Stimulated activated naive CD4-positive, alpha-beta T cell (primary cell): Measurements from ENCODE around the gene TCAIM.
"Not testable (repeated sequence)": the region's sequence is repeated elsewhere in the genome, so short reads cannot be mapped to it uniquely, and the experiment has no call there.

Source experiments
- DNase-seq, 6 experiments: peaks; one replicate each; lab custom pipeline; 2025; lab: John Stamatoyannopoulos, UW

Gene TCAIM

DNA sequence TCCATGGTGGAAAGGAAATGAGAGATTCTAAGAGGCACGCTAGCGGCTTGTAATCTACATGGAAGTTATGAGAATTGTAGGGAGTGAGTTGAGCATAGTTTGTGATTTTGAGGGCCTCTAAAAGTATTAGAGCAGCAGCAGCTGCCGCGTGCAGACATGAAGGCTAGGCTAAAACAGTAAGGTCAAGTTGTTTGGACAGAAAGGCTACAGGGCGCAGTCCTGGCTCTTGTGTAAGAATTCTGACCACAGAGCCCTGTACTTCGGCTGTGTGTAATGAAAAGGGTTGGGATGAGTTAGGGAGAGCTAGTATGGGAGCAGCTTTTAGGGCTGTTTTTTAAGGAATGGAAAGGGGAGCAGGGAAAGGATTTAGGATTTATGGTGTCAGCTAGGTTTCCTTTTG, 8.0 kb downstream of the TCAIM start:
- DNase-seq: not testable (repeated sequence)

DNA sequence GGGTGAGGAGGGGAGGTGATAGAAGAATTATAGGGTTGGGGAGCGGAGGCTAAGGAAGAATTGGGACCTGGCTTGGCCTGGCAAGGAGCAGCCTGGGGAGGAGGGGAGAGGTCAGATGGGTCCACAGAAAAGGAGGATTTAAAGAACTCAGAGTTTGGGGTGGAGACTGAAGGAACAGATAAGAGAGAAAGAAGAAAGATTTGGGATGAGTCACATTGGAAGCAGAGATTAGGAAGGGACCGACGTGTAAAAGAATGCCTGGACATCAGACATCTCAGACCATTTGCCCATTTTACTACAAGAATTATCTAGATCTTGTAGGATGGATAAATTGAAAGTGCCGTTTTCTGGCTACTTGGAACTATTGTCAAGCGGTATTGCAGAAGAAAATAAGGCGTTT, 10.4 kb downstream of the TCAIM start:
- DNase-seq: no peak

DNA sequence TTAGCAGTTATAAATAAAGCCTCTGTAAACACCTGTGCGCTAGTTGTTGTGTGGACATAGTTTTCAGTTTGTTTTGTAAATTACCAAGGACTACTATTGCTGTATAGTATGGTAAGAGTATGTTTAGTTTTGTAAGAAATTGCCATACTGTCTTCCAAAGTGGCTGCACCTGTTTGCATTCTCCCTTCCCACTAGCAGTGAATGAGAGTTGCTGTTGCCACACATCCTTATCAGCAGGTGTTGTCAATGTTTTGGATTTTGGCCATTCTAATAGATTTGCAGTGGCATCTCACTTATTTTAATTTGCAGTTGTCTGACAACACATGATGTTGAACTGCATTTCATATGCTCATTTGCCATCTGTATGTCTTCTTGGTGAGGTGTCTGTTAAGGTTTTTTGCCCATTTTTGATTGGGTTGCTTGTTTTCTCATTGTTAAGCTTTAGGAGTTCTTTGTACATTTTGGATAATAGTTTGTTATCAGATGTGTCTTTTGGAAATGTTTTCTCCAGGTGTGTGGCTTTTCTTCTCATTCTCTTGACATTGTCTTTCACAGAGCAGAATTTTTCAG, 14.9 kb downstream of the TCAIM start:
- DNase-seq: no peak

DNA sequence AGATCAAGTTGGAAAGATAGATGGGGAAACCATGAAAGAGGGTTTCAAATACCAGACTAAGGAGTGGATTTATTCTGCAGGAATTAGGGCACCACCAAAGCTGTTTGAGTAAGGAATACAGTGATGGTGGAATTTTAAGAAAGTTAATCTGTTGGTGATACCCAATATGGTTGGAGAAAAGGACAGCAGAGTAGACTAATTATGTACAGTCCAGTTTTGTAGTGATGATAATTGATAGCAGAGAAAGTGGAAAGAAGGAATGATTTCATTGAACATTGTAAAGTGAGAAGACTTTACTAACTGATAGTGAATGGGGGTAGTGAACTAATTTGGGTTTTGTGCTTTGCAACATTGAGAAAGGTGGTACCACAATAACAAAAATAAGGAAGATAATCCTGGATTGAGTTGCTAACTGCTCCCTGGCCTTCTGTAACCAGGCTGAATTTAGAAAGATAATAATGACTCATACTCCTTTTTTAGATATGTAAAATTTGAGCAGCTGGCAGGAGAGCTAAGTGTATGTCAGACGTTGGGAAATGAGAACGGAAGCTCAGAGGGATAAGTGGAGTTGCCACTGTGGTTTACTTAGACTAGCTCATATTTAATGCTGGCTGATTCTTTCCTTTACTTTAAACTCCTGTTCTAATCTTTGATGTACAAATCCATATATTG, 16.9 kb downstream of the TCAIM start:
- no peak for DNase-seq

DNA sequence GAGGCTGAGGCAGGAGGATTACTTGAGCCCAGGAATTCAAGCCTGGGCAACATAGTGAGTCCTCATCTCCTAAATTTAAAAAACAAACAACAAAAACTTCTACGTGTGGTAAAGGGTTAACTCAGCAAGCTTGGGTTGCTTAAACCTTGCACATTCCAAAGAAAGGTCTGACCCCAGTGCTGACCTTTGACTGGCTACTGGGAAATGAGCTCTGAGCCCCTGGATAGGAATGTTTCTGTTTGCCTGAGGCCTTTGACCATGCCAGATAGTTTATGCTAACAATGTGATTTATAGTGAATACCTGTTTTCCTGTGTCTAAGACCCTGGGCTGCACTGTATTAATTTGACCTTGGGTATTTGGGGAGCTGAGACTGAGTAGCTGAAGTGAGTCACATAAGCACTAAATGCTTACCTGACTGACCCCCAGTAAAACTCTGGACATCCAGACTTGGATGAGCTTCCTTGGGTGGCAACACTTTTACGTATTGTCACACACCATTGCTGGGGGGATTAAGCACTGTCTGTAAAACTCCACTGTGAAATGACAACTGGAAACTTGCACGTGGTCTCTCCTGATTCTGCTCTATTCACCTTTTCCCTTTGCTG, 20.7 kb downstream of the TCAIM start:
- DNase-seq: no peak

DNA sequence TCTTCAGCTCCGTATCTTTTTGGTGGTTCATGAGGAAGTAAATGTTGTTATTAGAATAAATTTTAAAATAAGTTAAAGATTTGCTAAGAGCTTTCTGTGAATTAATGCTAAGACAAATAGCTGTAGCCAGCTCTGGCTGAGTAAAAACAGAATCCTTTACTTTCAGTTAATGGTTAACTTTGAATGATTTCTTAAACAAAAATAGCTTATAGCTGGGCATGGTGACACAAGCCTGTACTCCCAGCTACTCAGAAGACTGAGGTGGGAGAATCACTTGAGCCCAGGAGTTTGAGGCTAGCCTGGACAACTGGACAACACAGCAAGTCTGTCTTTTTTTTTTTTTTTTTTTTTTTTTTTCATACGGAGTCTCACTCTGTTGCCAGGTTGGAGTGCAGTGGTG, 25.0 kb downstream of the TCAIM start:
- DNase-seq: no peak

DNA sequence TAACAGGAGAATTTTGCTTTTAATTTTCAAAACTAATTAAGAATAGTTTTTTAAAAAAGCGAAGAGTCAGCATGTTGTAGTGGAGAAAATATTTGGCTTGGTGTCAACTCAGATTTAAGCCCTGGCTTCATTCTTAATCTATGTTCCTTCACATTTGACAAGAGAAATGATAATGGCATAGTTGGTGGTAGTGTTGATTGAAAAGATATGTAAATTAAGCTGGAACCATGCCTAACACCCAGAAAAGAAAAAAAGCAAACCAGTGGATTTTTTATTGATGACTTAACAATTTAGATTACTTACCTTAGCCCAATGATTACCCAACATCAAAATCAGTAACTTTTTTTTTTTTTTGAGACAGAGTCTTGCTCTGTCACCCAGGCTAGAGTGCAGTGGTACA, 27.4 kb downstream of the TCAIM start:
- DNase-seq: no peak

DNA sequence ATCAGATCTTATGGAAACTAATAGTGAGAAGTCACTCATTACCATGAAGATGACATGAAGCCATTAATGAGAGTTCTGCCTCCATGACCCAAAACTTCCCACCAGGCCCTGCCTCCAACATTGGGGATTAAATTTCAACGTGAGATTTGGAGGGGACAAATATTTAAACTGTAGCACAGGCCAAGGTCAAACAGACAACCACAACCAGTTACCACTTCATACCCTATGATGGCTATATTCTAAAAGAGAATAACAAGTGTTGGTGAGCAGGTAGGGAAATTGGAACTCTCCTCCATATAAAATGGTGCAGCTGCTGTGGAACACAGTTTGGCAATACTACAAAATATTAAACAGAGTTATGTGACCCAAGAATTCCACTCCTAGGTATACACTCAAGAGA, 36.9 kb downstream of the TCAIM start:
- no peak for DNase-seq

DNA sequence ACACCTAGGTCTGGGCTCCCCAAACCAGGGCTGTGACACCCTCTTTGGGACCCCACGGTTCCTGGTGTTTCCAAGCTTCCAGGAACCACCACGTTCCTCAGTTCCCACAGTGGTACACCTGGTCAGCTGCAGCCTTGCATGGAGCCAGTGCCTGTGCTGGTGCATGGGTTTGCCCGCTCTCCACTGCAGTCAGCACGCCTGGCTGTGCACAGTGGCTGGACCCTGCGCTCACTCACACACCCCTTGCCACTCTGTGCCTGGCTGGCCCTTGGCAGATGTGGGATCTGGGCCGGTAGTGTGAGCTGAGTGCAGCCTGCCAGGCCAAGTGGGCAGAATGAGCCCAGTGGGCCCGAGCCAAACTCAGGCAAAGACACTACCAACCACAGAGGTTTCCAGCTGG, 48.8 kb downstream of the TCAIM start:
- no peak for DNase-seq

DNA sequence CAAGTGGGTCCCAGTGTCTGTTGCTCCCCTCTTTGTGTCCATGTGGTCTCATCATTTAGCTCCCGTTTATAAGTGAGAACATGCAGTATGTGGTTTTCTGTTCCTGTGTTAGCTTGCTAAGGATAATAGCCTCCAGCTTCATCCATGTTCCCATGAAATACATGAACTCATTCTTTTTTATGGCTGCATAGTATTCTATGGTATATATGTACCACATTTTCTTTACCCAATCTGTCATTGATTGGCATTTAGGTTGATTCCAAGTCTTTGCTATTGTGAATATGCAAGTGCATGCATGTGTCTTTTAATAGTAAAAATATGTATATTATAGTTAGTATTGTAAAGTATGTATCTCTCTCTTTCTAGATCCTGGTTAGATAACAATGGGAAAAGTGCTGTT, 53.9 kb downstream of the TCAIM start:
- no peak for DNase-seq

DNA sequence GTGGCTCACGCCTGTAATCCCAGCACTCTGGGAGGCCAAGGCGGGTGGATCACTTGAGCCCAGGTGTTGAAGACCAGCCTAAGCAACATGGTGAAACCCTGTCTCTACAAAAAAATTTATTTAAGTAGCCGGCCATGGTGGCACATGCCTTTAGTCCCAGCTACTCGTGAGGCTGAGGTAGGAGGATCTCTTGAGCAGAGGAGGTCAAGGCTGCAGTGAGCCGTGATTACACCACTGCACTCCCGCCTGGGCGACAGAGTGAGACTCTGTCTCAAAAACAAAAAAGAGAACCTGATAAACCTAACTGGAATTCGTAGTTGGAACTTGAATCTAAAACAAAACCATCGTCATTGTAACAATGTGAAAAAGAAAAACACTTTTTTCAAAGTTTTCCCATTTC, 57.1 kb downstream of the TCAIM start:
- DNase-seq: no peak

DNA sequence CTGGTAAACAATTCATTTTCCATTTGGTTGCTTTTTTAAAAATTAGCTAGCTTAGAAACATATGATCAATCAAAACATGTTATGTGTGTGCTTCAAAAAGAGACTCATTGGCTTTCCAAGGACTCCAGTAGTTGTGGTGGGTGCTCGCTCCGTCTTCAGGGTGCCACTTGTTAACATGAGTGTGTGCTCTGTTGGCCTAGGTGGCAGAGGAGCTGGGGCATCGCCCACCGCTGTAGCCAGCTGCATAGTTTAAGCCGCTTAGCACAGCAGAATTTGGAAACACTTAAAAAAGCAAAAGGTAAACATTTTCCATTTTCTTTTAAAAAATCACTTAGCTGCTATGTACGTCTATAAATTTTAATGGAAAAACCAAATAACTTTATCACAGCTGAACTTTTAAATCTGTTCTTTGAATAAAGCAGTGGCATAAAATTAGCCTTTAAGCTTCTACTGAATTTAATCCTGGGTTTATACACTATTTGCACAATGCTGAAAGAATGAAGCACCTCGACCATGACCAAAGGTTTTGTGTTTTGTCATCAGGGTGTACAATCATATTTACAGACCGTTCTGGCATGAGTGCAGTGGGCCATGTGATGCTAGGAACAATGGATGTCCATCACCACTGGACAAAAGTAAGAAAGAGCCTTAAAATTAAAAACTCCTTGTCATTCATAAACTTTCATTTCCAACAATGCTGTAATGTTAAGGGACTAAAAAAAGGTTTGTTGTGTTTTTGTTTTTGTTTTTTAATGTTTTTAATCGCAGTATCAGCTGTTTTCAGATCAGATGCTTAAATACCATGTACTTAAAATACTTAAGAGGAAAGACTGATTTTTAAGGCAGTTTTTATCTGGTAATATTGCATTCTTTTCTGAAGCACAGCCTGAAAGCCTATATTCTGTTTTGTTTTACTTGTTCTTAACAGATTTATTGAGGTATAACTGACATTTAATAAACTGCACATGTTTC, 57.9 kb downstream of the TCAIM start:
- no peak for DNase-seq

DNA sequence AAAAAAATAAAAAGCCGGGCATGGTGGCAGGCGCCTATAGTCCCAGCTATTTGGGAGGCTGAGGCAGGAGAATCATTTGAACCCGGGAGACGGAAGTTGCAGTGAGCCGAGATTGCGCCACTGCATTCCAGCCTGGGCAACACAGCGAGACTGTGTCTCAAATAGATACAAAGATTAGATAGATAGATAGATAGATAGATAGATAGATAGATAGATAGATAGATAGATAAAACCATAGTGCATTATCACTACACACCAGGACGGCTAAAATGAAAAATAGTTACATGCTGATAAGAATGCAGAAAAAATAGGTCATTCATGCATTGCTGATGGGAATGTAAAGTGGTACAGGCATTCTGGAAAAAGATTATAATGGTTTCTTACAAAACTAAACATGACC, 59.7 kb downstream of the TCAIM start:
- DNase-seq: not testable (repeated sequence)

DNA sequence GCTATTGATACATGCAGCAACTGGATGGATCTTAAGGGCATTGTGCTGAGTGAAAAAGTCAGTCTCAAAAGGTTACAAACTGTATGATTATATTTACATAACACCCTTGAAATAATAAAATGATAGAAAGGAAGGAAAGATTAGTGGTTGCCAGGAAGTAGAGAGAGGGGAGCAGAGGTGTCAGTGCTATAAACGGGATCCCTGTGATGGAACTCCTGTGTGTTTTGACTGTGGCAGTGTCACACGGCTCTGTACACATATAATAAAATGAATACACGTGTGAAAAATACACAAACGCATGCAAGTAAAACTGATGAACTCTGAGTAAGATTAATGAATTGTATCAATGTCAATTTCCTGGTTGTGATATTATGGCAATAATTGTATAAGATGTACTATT, 60.3 kb downstream of the TCAIM start:
- DNase-seq: no peak

DNA sequence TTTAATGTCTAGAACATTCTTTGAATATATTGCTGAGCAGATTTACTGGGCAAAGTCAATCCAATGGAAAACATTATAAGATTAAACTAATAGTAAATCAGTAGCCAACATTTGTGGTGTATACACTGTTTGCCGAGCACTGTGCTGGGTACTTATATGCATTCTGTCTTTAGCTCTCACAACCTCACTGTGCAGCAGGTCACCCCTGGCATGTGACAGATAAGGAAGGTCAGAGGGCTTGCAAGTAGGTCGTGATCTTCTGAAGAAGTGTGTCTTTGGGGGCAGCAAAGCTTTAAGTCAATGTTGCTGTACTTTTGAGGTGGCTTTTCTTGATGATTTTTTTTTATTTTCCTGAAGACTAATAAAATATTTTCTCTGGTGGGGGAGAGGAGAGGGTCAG, 62.2 kb downstream of the TCAIM start:
- no peak for DNase-seq

DNA sequence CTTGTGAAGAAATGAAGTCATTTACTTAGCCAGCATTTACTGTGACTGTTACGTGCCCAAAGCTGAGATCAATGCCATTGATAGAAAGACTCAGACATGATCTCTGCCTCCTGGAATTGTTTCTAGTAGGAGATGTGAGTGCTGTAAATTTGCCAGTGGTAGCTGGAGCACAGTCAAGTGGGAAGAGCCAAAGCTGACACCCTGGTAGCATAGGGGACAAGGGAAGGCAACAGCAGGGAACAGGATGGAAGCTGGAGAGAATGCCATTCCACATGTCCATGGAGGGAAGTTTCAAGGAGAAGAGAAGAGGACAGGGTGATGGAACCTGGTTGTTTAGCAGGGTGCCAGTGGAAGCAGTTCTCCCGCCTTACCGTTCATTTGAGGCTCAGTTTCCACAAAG, 64.0 kb downstream of the TCAIM start:
- no peak for DNase-seq

DNA sequence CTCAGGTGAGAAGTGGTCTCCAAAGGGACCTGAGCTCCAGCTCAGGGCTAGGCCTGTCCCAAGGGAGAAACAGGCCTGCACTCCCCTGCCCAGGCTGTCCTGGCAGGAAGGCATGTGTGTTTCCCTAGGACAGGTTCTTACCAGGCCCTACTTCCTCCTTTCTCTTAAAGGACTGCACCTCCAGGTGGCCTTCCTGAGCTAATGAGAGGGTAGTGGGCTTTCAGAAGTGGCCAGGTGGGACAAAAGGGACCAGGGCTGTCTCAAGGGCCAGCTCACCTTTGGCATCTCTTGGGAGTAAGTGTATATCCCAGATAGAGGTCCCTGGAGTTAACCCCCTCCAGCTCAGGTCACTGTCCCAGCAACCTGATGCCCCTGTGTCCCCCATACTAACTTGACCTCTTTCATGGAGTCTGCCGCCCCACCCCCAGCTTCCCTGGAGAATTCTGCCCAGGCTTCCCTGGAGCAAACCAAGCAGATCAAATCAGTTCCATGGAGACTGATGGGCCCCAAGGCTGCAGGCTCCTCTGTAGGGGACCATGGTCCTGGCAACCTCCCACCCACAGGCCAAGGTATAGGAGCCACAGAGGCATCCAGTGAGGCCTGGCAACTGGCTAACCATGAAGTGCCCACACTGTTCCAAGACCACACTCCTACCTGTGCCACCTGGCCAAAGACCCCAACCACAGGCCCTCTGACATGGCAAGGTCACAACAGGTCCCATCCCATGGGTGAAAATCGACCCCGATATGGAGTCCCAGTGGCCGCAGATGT, 71.3 kb downstream of the TCAIM start:
- no peak for DNase-seq

DNA sequence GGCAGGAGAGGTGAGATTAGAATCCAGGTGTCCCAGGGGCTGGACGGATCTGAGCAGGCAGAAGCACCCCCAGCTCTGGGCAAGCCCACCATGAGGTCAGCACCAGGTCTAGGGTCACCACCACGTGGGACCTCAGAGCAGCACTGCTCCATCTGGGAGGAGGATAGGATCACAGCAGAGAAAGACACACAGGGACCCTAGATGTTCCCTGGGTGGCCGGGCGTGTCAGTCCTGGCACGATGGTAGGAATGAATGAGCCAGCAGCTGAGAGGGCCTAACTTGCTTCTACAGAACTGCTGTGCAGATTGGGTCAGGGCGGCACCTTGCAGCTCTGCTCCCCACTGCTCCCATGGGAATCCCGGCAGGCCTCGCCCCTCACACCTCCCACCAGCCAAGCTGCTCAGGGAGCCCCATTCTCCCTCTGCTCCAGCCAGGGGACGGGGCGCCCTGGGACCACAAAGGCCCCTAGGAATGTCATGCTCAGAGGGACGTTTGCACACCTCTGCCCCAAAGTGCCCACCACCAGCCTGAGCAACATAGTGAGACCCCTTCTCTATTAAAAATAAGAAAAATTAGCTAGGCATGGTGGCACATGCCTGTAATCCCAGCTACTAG, 72.6 kb downstream of the TCAIM start:
- no peak for DNase-seq

DNA sequence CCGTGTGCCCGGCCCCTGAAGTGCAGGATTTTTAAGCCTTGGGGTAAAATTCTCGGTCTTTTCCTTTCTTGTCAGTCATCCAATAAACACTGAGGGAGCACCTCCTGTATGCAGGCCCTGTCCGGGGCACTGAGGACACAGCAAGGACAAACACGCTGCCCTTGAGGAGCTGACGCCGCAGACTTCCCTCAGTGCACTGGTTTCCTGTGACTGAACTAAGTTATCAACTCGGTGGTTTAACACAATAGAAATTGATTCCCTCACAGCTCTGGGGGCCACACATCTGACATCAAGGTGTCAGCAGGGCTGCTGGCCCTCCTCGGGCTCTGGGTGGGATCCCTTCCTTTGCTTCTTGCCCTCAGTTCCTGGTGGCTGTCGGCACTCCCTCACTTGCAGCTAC, 73.8 kb downstream of the TCAIM start:
- DNase-seq: no peak

DNA sequence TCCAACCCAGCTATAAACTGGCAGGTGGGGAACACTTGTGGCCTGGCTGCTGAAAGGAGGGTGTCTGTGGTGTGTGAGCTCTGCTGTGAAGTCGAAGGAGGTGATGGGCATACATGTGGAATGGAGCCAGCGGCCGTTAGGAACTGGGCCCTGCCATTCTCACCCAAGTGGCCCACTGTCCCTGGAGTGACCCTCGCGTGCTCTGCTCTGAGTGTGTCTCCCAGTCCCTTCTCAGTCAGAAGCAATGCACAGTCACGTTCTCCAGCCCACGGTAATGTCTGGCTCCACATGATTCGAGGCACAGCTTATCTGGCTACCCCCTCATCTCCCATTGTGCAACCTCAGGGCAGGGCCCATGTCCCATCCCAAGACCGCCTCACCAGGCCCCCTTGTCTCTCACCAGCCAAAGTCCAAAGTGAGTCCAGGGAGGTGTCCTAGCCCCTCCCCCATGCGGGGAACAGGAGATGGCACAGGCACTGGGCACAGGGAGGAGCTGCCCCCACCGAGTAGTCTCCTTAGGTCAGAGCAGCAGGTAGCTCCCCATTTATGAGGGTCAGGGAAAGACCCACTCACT, 76.0 kb downstream of the TCAIM start:
- DNase-seq: no peak

DNA sequence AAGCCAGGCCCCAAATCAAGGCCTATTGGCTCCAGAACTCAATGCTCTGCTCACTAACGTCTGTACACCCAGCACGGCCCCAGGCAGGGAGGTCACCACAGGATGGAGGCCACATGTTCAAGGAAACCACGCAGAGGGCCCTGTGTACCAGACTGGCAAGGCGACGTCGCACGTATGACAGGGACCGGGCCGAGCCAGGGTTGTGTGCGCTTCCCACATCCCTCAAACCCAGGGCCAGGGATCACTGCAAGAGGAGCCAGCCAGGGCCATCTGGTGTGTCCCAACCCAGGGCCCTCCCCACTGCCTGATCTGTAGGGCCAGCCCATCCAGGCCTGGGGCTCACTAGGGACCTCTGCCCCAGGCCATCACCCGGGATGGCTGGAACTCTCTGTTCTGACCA, 76.9 kb downstream of the TCAIM start:
- DNase-seq: no peak
